K562 (cell line): ENCODE measurements around the gene CLCN1. TPM values are rescaled to one million over a fixed set of nuclear protein-coding genes. Genes with fewer than 3 reads are reported as not detected.

Experiments
- ARID1B ChIP-seq: fragments of 450-650 bp; IDR thresholded peaks from 2 replicates; pipeline ENCODE4 v1.6.1; 2016; ENCODE audit warnings: antibody characterized with exemption, mild to moderate bottlenecking, inconsistent platforms
- ASH1L ChIP-seq: fragments of 450-650 bp; IDR thresholded peaks from 2 replicates; pipeline ENCODE4 v1.6.1; 2018; ENCODE audit warnings: borderline replicate concordance, mild to moderate bottlenecking, low read depth; ENCODE audit not compliant: partially characterized antibody
- CREB3L1 ChIP-seq: fragments of 450-650 bp; IDR thresholded peaks from 2 replicates; pipeline ENCODE4 v1.6.1; 2014; ENCODE audit warnings: low read depth, mild to moderate bottlenecking, moderate library complexity, borderline replicate concordance
- CSDE1 ChIP-seq, 2 experiments: fragments of 450-650 bp; IDR thresholded peaks; 2 replicates each; pipeline ENCODE4 v1.6.1; 2016; ENCODE audit warnings: mild to moderate bottlenecking in 1 of 2
- EHMT2 ChIP-seq: fragments of 450-650 bp; IDR thresholded peaks from 2 replicates; pipeline ENCODE4 v1.6.1; 2018; ENCODE audit warnings: antibody characterized with exemption
- HDAC8 ChIP-seq: fragments of 450-650 bp; IDR thresholded peaks from 2 replicates; pipeline ENCODE4 v1.6.1; 2016; ENCODE audit warnings: mild to moderate bottlenecking, missing genetic modification characterization, moderate library complexity, missing compliant biosample characterization
- MLLT1 ChIP-seq, 2 experiments: fragments of 450-650 bp; IDR thresholded peaks; 2 replicates each; pipeline ENCODE4 v1.6.1; 2016
- NFIC ChIP-seq: fragments of 450-650 bp; IDR thresholded peaks from 2 replicates; pipeline ENCODE4 v1.6.1; 2017; ENCODE audit warnings: mild to moderate bottlenecking, inconsistent platforms
- POLR2G ChIP-seq: fragments of 200-400 bp; formaldehyde crosslinking; IDR thresholded peaks from 2 replicates; pipeline ENCODE4 v1.6.1; 2017; ENCODE audit warnings: low read depth, mild to moderate bottlenecking, antibody characterized with exemption, low read length, moderate library complexity
- SPI1 ChIP-seq: IDR thresholded peaks from 2 replicates; pipeline ENCODE4 v1.6.1; 2011; ENCODE audit warnings: low read depth, low read length, control low read depth, borderline replicate concordance
- TARDBP ChIP-seq: fragments of 450-650 bp; IDR thresholded peaks from 2 replicates; pipeline ENCODE4 v1.6.1; 2016
- TSC22D4 ChIP-seq: fragments of 450-650 bp; IDR thresholded peaks from 2 replicates; pipeline ENCODE4 v1.6.1; 2016; ENCODE audit warnings: missing genetic modification characterization, missing biosample characterization, control low read depth
- XRCC3 ChIP-seq: fragments of 450-650 bp; IDR thresholded peaks from 2 replicates; pipeline ENCODE4 v1.6.1; 2017; ENCODE audit warnings: mild to moderate bottlenecking, moderate library complexity
- ZNF318 ChIP-seq, 2 experiments: fragments of 450-650 bp; IDR thresholded peaks; 2 replicates each; pipeline ENCODE4 v1.6.1; 2016; ENCODE audit warnings: mild to moderate bottlenecking in 2 of 2, borderline replicate concordance in 1 of 2, low read depth in 1 of 2, moderate library complexity in 1 of 2
- ZNF696 ChIP-seq: fragments of 250-450 bp; sonication (Bioruptor Pico); conservative IDR thresholded peaks from 2 replicates; pipeline ENCODE4 v1.4.0; 2020; ENCODE audit warnings: mild to moderate bottlenecking, moderate library complexity
- polyA plus RNA-seq, 8 experiments: library from polyadenylated mRNA; depleted of rRNA in 4 of 8; stranded (reverse) in 5 of 8; unstranded in 3 of 8; fragments of >200 nt; fragmentation: Nextera tagmentation in 2 of 8; fragmentation: Illumina TruSeq in 1 of 8; extraction: Ambion mirVana in 2 of 8; extraction: Trizol in 1 of 8; gene quantifications; 2 replicates each; pipeline versions ENCODE4 v1.2.1 to v1.2.3, GENCODE V29; 2011 to 2014; ENCODE audit warnings: inconsistent platforms in 1 of 8, missing spikeins in 1 of 8
- total RNA-seq, 7 experiments: library from RNA; depleted of rRNA in 6 of 7; stranded (reverse); fragments of >200 nt in 6 of 7; fragmentation: Illumina TruSeq in 2 of 7; extraction: Trizol in 2 of 7; gene quantifications; 2 replicates each; pipeline versions ENCODE4 v1.2.1 to v1.2.3, GENCODE V29; 2011 to 2021; ENCODE audit warnings: low replicate concordance in 1 of 7

The CLCN1 gene
- total and polyA plus RNA-seq, 9 of the 15 experiments (the other 6 are each of a cell fraction or from before 2014, with no cell fraction given) = 0.01 to 0.11 (median 0.04) TPM; not detected in 4

GRCh38 chr7:143385891-143386781 lies 70.2 kb downstream of the CLCN1 start (continued):
- peak; percentile 64 to 87 for TF ChIP-seq MLLT1 (IDR thresholded peaks at IDR 0.05)
- 0 out of 4 replicates have a peak, but pooled peaks of 1 of the 2 experiments have one; percentile 37 for TF ChIP-seq CSDE1 (IDR thresholded peaks at IDR 0.05)
- 0 out of 2 replicates have a peak, but pooled peaks have one; percentile 27 for TF ChIP-seq NFIC
- no peak for TF ChIP-seq HDAC8 (tag)
- TF ChIP-seq XRCC3 = no peak
- peak; percentile 34; the same call in 1 of the 2 replicates for TF ChIP-seq TSC22D4 (tag)
- peak; percentile 99 for TF ChIP-seq TARDBP
- TF ChIP-seq CREB3L1 = no peak
- peak; percentile 62; the same call in 1 of the 2 replicates for TF ChIP-seq POLR2G
- no peak for TF ChIP-seq ARID1B
- peak; percentile 61; the same call in 1 of the 2 replicates for TF ChIP-seq SPI1
- TF ChIP-seq EHMT2 = peak; percentile 48; the same call in 1 of the 2 replicates
- peak; percentile 25 for TF ChIP-seq ASH1L
- TF ChIP-seq ZNF696 = no peak
- TF ChIP-seq ZNF318 (IDR thresholded peaks at IDR 0.05; ENCODE audit: borderline replicate concordance in 1 of 2, low read depth in 1 of 2) = 0 out of 4 replicates have a peak, but pooled peaks of 1 of the 2 experiments have one; percentile 27
